ENCODE results near the gene PI16.

DNA sequence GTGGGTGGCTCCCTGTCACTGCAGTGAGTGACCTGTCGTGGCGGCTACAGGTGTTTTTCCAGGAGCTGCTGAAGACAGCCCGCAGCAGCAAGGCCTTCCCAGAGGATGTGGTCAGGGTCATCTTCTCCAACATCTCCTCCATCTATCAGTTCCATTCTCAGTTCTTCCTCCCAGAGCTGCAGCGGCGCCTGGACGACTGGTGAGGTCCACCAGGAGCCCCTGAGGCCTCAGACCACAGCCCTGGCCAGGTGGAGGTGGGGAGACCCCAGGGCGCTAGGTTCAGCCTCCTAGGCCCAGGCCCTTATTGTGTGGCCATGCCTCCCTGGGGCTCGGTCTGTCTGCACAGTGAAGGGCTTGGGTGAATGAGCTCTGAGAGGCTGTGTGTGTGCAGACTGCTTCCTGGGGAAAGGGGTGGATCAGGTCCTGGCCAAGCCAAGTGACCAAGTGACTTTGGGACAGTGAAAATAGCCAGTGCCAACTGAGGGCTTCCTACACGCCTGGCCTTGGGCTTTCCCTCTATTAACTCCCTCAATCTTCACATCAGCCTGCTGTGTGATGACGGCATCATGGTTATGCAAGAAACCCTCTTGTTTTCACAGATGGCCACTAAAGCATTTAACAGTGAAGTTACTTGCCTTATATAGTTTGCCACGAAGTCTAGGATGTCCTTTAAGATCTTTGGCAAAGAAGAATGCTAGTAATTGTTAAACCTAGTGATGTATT lies 57.3 kb downstream of the PI16 start:
- TF ChIP-seq CTCF (conservative IDR thresholded peaks at IDR 0.05; ENCODE audit: low read length) (no peak), EZH2phosphoT487 (IDR thresholded peaks at IDR 0.05; ENCODE audit: borderline replicate concordance, low read depth, low read length) (no peak)

Measured in OCI-LY7 (cell line).